ENCODE results near the gene RNU5B-1.

Gene RNU5B-1

GRCh38 chr15:65304381-65305149 lies at the start of gene RNU5B-1:
TSS of gene RNU5B-1 (plus strand) at chr15:65304677.
- TF ChIP-seq, protein P1, sequence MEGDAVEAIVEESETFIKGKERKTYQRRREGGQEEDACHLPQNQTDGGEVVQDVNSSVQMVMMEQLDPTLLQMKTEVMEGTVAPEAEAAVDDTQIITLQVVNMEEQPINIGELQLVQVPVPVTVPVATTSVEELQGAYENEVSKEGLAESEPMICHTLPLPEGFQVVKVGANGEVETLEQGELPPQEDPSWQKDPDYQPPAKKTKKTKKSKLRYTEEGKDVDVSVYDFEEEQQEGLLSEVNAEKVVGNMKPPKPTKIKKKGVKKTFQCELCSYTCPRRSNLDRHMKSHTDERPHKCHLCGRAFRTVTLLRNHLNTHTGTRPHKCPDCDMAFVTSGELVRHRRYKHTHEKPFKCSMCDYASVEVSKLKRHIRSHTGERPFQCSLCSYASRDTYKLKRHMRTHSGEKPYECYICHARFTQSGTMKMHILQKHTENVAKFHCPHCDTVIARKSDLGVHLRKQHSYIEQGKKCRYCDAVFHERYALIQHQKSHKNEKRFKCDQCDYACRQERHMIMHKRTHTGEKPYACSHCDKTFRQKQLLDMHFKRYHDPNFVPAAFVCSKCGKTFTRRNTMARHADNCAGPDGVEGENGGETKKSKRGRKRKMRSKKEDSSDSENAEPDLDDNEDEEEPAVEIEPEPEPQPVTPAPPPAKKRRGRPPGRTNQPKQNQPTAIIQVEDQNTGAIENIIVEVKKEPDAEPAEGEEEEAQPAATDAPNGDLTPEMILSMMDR (IDR thresholded peaks at IDR 0.05; ENCODE audit: control insufficient read depth, insufficient read depth, low read depth, low read length, missing control alignments), result peak; percentile 88
- DNase-seq (ENCODE audit: low read depth), result peak; percentile 95

GRCh38 chr15:65254758-65255157 lies 49.7 kb upstream of the RNU5B-1 start:
- TF ChIP-seq, protein P1 (IDR thresholded peaks at IDR 0.05; ENCODE audit: control insufficient read depth, insufficient read depth, low read depth, low read length, missing control alignments), result no peak
- DNase-seq (ENCODE audit: low read depth), result no peak

More at GRCh38 chr15:65304381-65305149, at the start of gene RNU5B-1:
- peak within 1 kb of the TSS; percentile 48 for H3K4me3 ChIP-seq (ENCODE audit: control insufficient read depth, low read depth, low read length)

DNA sequence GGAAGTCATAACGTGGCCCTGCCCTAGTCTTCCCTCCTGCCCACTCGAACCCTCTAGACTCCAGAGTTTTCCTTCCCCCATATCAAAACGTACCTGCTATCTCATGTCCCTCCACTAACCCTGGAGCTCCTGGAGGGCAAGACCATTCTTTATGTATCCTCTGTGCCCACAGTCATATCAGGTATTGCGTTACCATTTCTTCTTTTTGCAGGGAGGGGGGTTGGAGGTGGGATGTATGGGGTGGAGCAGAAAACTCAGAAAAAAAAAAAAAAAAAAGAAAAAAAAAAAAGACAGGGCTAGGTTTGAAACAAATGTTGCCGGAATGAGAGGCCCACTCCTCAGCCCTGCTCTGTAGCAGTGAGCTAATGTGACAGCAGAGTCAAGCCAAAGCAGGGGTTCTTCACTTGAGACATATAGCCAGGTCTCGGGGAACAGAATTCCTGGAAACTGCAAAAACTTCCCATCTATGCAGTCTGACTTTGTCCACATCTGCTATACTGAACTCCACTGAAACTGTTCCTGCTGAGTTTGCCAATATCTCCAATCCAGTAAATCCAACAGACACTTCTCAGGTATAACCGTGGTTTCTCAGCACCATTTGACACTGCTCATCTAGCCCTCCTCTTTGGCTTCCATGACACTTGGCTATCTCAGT lies 48.9 kb upstream of the RNU5B-1 start:
- no peak overlapping the region for H3K4me3 ChIP-seq (ENCODE audit: control insufficient read depth, low read depth, low read length)
- no peak for DNase-seq (ENCODE audit: low read depth)
- TF ChIP-seq, protein P1 (IDR thresholded peaks at IDR 0.05; ENCODE audit: control insufficient read depth, insufficient read depth, low read depth, low read length, missing control alignments), result no peak

More at GRCh38 chr15:65254758-65255157, 49.7 kb upstream of the RNU5B-1 start:
- H3K4me3 ChIP-seq (ENCODE audit: control insufficient read depth, low read depth, low read length), result no peak overlapping the region

- TF ChIP-seq, protein P1 (IDR thresholded peaks at IDR 0.05; ENCODE audit: control insufficient read depth, insufficient read depth, low read depth, low read length, missing control alignments), result no peak
- DNase-seq (ENCODE audit: low read depth), result peak; percentile 21
- no peak overlapping the region for H3K4me3 ChIP-seq (ENCODE audit: control insufficient read depth, low read depth, low read length)
These were observed 45.9 kb upstream of the RNU5B-1 start for GRCh38 chr15:65258375-65259262.

DNA sequence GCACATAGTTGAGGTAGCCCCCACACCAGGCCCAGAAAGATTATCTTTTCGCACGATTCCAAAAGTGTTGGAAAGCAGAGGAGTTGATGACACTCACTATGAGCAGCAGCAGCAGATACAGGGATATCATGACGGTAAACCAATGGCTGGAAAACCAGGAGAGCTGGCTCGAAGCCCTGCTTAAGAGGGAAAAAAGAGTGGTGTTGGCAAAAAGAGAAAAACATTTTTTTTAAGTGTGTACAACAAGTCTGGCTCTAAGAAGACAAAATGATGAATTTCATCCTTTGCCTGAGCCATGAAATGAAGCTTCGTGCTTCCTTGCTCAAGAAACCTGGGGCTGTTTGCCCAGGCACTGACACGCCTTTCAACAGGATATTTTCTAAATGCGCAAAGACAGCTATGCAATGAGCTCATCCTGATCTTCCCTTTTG lies 45.1 kb upstream of the RNU5B-1 start:
- TF ChIP-seq, protein P1 (IDR thresholded peaks at IDR 0.05; ENCODE audit: control insufficient read depth, insufficient read depth, low read depth, low read length, missing control alignments), result no peak
- no peak overlapping the region for H3K4me3 ChIP-seq (ENCODE audit: control insufficient read depth, low read depth, low read length)
- DNase-seq (ENCODE audit: low read depth), result no peak

GRCh38 chr15:65260968-65261367 lies 43.5 kb upstream of the RNU5B-1 start:
- DNase-seq (ENCODE audit: low read depth), result no peak
- TF ChIP-seq, protein P1 (IDR thresholded peaks at IDR 0.05; ENCODE audit: control insufficient read depth, insufficient read depth, low read depth, low read length, missing control alignments), result no peak
- no peak overlapping the region for H3K4me3 ChIP-seq (ENCODE audit: control insufficient read depth, low read depth, low read length)

Data from AG09309 (cell line).